H1 (cell line): ENCODE measurements around the gene TEX38. TPM values are rescaled to one million over a fixed set of nuclear protein-coding genes. Genes with fewer than 3 reads are reported as not detected.

ENCODE experiments used
- CTCF ChIA-PET: fragments of 300-600 bp; sonication (Branson Sonifier 250); formaldehyde crosslinking; loops from one replicate; lab custom pipeline; 2021; ENCODE audit not compliant: partially characterized antibody; lab: Charles Lee
- POLR2A ChIA-PET: fragments of 300-600 bp; sonication (Branson Sonifier 250); formaldehyde crosslinking; loops from one replicate; lab custom pipeline; 2021; ENCODE audit warnings: inconsistent platforms; ENCODE audit not compliant: partially characterized antibody; lab: Charles Lee
- DNase-seq, 2 experiments: peaks; one replicate each; pipeline versions ENCODE4 v3.0.0 to v3.0.0-alpha.2; 2010 to 2022; ENCODE audit warnings: low spot score in 2 of 2, low read depth in 1 of 2, mixed read lengths in 1 of 2
- FAIRE-seq: peaks from 2 replicates; lab custom pipeline; 2011; peaks lifted over from hg19 to GRCh38; lab: Jason Lieb, UNC
- H2AFZ ChIP-seq: 2 replicates; pipeline ENCODE4 v1.8.1; 2012; ENCODE audit warnings: low read length, inconsistent platforms
- H2AK5ac ChIP-seq: 2 replicates; pipeline ENCODE4 v1.6.1; 2013; ENCODE audit warnings: low read depth, low read length
- H2BK120ac ChIP-seq: replicated peaks from 2 replicates; pipeline ENCODE3; 2013; ENCODE audit warnings: low read depth, low read length, inconsistent platforms
- H2BK12ac ChIP-seq: 2 replicates; pipeline ENCODE4 v1.6.1; 2013; ENCODE audit warnings: low read depth, low read length
- H2BK15ac ChIP-seq: 2 replicates; pipeline ENCODE4 v1.6.1; 2013; ENCODE audit warnings: low read length
- H2BK20ac ChIP-seq: 2 replicates; pipeline ENCODE4 v1.6.1; 2013; ENCODE audit warnings: low read length
- H2BK5ac ChIP-seq: 2 replicates; pipeline ENCODE4 v1.6.1; 2013; ENCODE audit warnings: low read depth, low read length
- H3K14ac ChIP-seq: 2 replicates; pipeline ENCODE4 v1.6.1; 2013; ENCODE audit warnings: inconsistent platforms; ENCODE audit not compliant: insufficient read length
- H3K18ac ChIP-seq: 2 replicates; pipeline ENCODE4 v1.6.1; 2013; ENCODE audit warnings: low read length; ENCODE audit errors: extremely low read depth
- H3K23ac ChIP-seq: 2 replicates; pipeline ENCODE4 v1.6.1; 2013; ENCODE audit warnings: inconsistent platforms; ENCODE audit not compliant: insufficient read length
- H3K23me2 ChIP-seq: 2 replicates; pipeline ENCODE4 v1.6.1; 2013; ENCODE audit warnings: low read depth, low read length
- H3K27ac ChIP-seq: 2 replicates; pipeline ENCODE4 v1.6.1; 2011; ENCODE audit warnings: low read depth, low read length, inconsistent platforms
- H3K27me3 ChIP-seq, 4 experiments: replicated peaks in 1 of 4; 1 replicate in 1 of 4; 2 replicates in 3 of 4; pipeline versions ENCODE4 v1.6.1 to v1.8.1; 2011 to 2013; ENCODE audit warnings: low read length in 3 of 4, mild to moderate bottlenecking in 3 of 4, inconsistent platforms in 2 of 4, mixed read lengths in 2 of 4, moderate library complexity in 1 of 4; ENCODE audit not compliant: control insufficient read depth in 3 of 4, insufficient read depth in 3 of 4; ENCODE audit errors: extremely low read depth in 1 of 4
- H3K36me3 ChIP-seq, 4 experiments: 2 replicates each; pipeline versions ENCODE4 v1.6.1 to v1.8.1; 2011 to 2013; ENCODE audit warnings: mild to moderate bottlenecking in 4 of 4, low read length in 3 of 4, moderate library complexity in 2 of 4, control low read depth in 1 of 4, inconsistent platforms in 1 of 4; ENCODE audit not compliant: insufficient read depth in 4 of 4, control insufficient read depth in 2 of 4
- H3K4ac ChIP-seq: replicated peaks from 2 replicates; pipeline ENCODE3; 2013; ENCODE audit warnings: low read length, low read depth, mixed read lengths, inconsistent platforms; ENCODE audit not compliant: insufficient read length
- H3K4me1 ChIP-seq, 4 experiments: replicated peaks in 1 of 4; 1 replicate in 1 of 4; 2 replicates in 3 of 4; pipeline versions ENCODE4 v1.6.1 to v1.8.1; 2011 to 2013; ENCODE audit warnings: low read length in 3 of 4, inconsistent platforms in 2 of 4, mixed read lengths in 1 of 4; ENCODE audit not compliant: insufficient read depth in 4 of 4, control insufficient read depth in 3 of 4
- H3K4me2 ChIP-seq, 2 experiments: 2 replicates each; pipeline versions ENCODE4 v1.6.1 to v1.8.1; 2011 to 2013; ENCODE audit warnings: low read depth in 2 of 2, low read length in 2 of 2, control low read depth in 1 of 2, inconsistent platforms in 1 of 2, mild to moderate bottlenecking in 1 of 2; ENCODE audit not compliant: insufficient read depth in 1 of 2
- H3K4me3 ChIP-seq, 4 experiments: fragments of 200-600, 300-600 bp in 1 of 4; sonication (generic), shearing (Covaris generic), sonication (Bioruptor Twin) in 1 of 4; 2 replicates each; pipeline versions ENCODE4 v1.5.1 to v1.8.1; 2011 to 2016; ENCODE audit warnings: low read length in 4 of 4, low read depth in 3 of 4, control low read depth in 2 of 4, inconsistent platforms in 2 of 4, mild to moderate bottlenecking in 2 of 4, mixed read lengths in 1 of 4, moderate library complexity in 1 of 4; ENCODE audit not compliant: insufficient read depth in 2 of 4; ENCODE audit errors: extremely low read depth in 1 of 4
- H3K56ac ChIP-seq: replicated peaks from 2 replicates; pipeline ENCODE3; 2013; ENCODE audit warnings: low read depth, mild to moderate bottlenecking, mixed read lengths, low read length, inconsistent platforms; ENCODE audit not compliant: insufficient read length
- H3K79me1 ChIP-seq: 2 replicates; pipeline ENCODE4 v1.6.1; 2013; ENCODE audit warnings: low read depth, low read length, control low read depth
- H3K79me2 ChIP-seq, 2 experiments: 2 replicates each; pipeline versions ENCODE4 v1.6.1 to v1.8.1; 2012 to 2013; ENCODE audit warnings: low read length in 2 of 2, mild to moderate bottlenecking in 2 of 2, inconsistent platforms in 1 of 2; ENCODE audit not compliant: insufficient read depth in 2 of 2, control insufficient read depth in 1 of 2
- H3K9ac ChIP-seq, 4 experiments: replicated peaks in 1 of 4; 1 replicate in 1 of 4; 2 replicates in 3 of 4; pipeline versions ENCODE4 v1.6.1 to v1.8.1; 2011 to 2013; ENCODE audit warnings: low read depth in 3 of 4, low read length in 3 of 4, control low read depth in 2 of 4, mild to moderate bottlenecking in 2 of 4, moderate library complexity in 2 of 4, inconsistent platforms in 1 of 4; ENCODE audit errors: extremely low read depth in 1 of 4
- H3K9me3 ChIP-seq, 2 experiments: 2 replicates each; pipeline versions ENCODE4 v1.6.1 to v1.8.1; 2012 to 2013; ENCODE audit warnings: mild to moderate bottlenecking in 2 of 2, moderate library complexity in 2 of 2, control low read depth in 1 of 2, inconsistent platforms in 1 of 2, low read depth in 1 of 2, low read length in 1 of 2, mixed read lengths in 1 of 2; ENCODE audit not compliant: insufficient read depth in 2 of 2
- H4K20me1 ChIP-seq, 2 experiments: replicated peaks in 1 of 2; 2 replicates each; pipeline versions ENCODE3 to v1.8.1; 2011 to 2013; ENCODE audit warnings: inconsistent platforms in 2 of 2, low read length in 2 of 2, mild to moderate bottlenecking in 1 of 2; ENCODE audit not compliant: insufficient read depth in 2 of 2, control insufficient read depth in 1 of 2
- H4K5ac ChIP-seq: 2 replicates; pipeline ENCODE4 v1.6.1; 2013; ENCODE audit warnings: low read length, low read depth, mixed read lengths, inconsistent platforms; ENCODE audit not compliant: insufficient read length
- H4K8ac ChIP-seq: 2 replicates; pipeline ENCODE4 v1.8.0; 2013; ENCODE audit warnings: mild to moderate bottlenecking, moderate library complexity, low read length, inconsistent platforms; ENCODE audit not compliant: insufficient read depth; ENCODE audit errors: extremely low read depth
- H4K91ac ChIP-seq: replicated peaks from 2 replicates; pipeline ENCODE3; 2013; ENCODE audit warnings: low read length, mixed read lengths, inconsistent platforms; ENCODE audit not compliant: insufficient read length
- CEBPB ChIP-seq: IDR thresholded peaks from 2 replicates; pipeline ENCODE4 v1.6.1; 2012; ENCODE audit warnings: low read depth, low read length
- EZH2 ChIP-seq: fragments of 200-600 bp; sonication (generic); IDR thresholded peaks from 2 replicates; pipeline ENCODE4 v1.7.1; 2012; ENCODE audit warnings: low read depth, mild to moderate bottlenecking, moderate library complexity, low read length, inconsistent platforms; ENCODE audit not compliant: severe bottlenecking
- FOSL1 ChIP-seq: IDR thresholded peaks from 2 replicates; pipeline ENCODE4 v1.6.1; 2011; ENCODE audit warnings: mild to moderate bottlenecking, low read depth, low read length, moderate library complexity; ENCODE audit not compliant: insufficient read depth
- KDM1A ChIP-seq: fragments of 200-600, 300-600 bp; sonication (generic); IDR thresholded peaks from 2 replicates; pipeline ENCODE4 v1.7.1; 2016; ENCODE audit warnings: mild to moderate bottlenecking, low read length, borderline replicate concordance
- PHF8 ChIP-seq: fragments of 200-600 bp; sonication (generic); conservative IDR thresholded peaks from 2 replicates; pipeline ENCODE4 v1.7.1; 2012; ENCODE audit warnings: low read depth, mild to moderate bottlenecking, inconsistent platforms, low read length, moderate library complexity
- POLR2A ChIP-seq, 2 experiments: IDR thresholded peaks; 1 replicate in 1 of 2; 2 replicates in 1 of 2; pipeline ENCODE4 v1.6.1; 2011; ENCODE audit warnings: low read depth in 2 of 2, low read length in 2 of 2, mild to moderate bottlenecking in 2 of 2; ENCODE audit errors: control extremely low read depth in 1 of 2
- RBBP5 ChIP-seq: IDR thresholded peaks from 2 replicates; pipeline ENCODE4 v1.7.1; 2012; ENCODE audit warnings: low read depth, mild to moderate bottlenecking, inconsistent platforms, low read length, moderate library complexity, borderline replicate concordance
- RFX5 ChIP-seq: IDR thresholded peaks from 2 replicates; pipeline ENCODE4 v1.6.1; 2011; ENCODE audit warnings: low read depth, low read length, improper control_type of control experiment, borderline replicate concordance
- RNF2 ChIP-seq: fragments of 200-900, 300-1000 bp; sonication (generic); IDR thresholded peaks from 2 replicates; pipeline ENCODE4 v1.7.1; 2016; ENCODE audit warnings: borderline replicate concordance, low read depth, mild to moderate bottlenecking, antibody characterized with exemption, low read length; ENCODE audit not compliant: poor library complexity, severe bottlenecking; ENCODE audit errors: missing control alignments
- SP2 ChIP-seq: IDR thresholded peaks from 2 replicates; pipeline ENCODE4 v1.6.1; 2012; ENCODE audit warnings: mild to moderate bottlenecking, low read length, inconsistent platforms
- SRF ChIP-seq: IDR thresholded peaks from 2 replicates; pipeline ENCODE4 v1.6.1; 2011; ENCODE audit warnings: mild to moderate bottlenecking, low read depth, low read length, moderate library complexity
- ZNF274 ChIP-seq: IDR thresholded peaks from 2 replicates; pipeline ENCODE4 v1.7.0; 2012; ENCODE audit warnings: low read length, borderline replicate concordance; ENCODE audit errors: extremely low read depth
- polyA plus RNA-seq, 7 experiments: library from polyadenylated mRNA; depleted of rRNA in 3 of 7; stranded (reverse) in 5 of 7; unstranded in 2 of 7; fragments of >200 nt in 5 of 7; fragments of 200-250 nt in 2 of 7; gene quantifications; 1 replicate in 5 of 7; 2 replicates in 1 of 7; 4 replicates in 1 of 7; pipeline versions ENCODE4 v1.2.1 to v1.2.3, GENCODE V29; 2011 to 2013; ENCODE audit warnings: missing spikeins in 2 of 7, mixed read lengths in 2 of 7
- total RNA-seq: library from RNA; stranded (reverse); fragmentation: NEBNext Ultra II Directional; extraction: Animal tissue kit (Norgen Biotek cat#: 25700); gene quantifications from 2 replicates; pipeline ENCODE4 v1.2.1, GENCODE V29; 2021
- TF ChIP-seq, protein P1 (sequence below): IDR thresholded peaks from 2 replicates; pipeline ENCODE4 v1.6.1; 2011; ENCODE audit warnings: low read depth, mild to moderate bottlenecking, low read length; ENCODE audit not compliant: insufficient read depth
- TF ChIP-seq, protein P2 (sequence below): IDR thresholded peaks from 2 replicates; pipeline ENCODE4 v1.6.1; 2012; ENCODE audit warnings: inconsistent platforms

Gene TEX38
- total and polyA plus RNA-seq, 2 of the 8 experiments (the other 6 are each of a cell fraction or from before 2014, with no cell fraction given) = 0.33 TPM; not detected in 1

DNA sequence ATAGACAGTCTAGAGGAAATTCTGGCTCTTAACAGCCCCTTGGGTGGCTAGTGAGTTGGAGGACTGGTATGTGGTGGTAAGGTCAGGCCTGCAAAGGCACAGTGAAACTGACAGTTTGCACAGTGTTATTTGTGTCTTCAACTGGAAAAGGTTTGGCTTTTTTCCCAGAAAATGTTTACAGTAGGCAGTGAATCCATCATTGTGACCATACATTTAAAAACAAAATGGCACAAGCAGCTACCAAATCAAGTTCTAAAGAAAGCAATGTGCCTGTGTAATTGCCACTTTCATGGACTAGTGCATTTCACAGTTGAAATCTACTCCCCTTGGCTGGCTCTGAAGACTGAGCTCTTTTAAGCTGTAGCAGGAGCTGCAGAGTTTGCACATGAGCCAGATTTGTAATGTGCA, 28.3 kb upstream of the TEX38 start:
- ChIA-PET POLR2A (interaction anchor here (1.1 to 2.6 kb wide), 2 partner anchors 9 kb away, joined by 3 to 10 read pairs; no protein-coding TSS in a partner anchor), CTCF (interaction anchor here (0.8 to 1.5 kb wide), 3 partner anchors 21 to 94 kb away, joined by 4 read pairs; partner anchors contain the start of gene MKNK1)
- Histone ChIP-seq H3K36me3 (peaks cover 0 to 6% (median 1%) of the 10 kb centered on the region in 4 experiments; a peak in 3 of 8 replicates), H2BK120ac (no peak overlapping the region), H3K79me2 (no peaks in the 10 kb centered on the region), H2AK5ac (no peak overlapping the region), H3K4me3 (no peak overlapping the region), H3K18ac (no peak overlapping the region), H2AFZ (no peak overlapping the region), H2BK15ac (no peak overlapping the region), H3K23ac (no peak overlapping the region), H2BK5ac (no peak overlapping the region), H3K4me1 (no peaks in the 10 kb centered on the region), H3K23me2 (no peaks in the 10 kb centered on the region), H3K4me2 (no peak overlapping the region), H4K5ac (no peak overlapping the region), H3K9ac (no peak overlapping the region), H3K79me1 (no peaks in the 10 kb centered on the region), H3K27me3 (no peaks in the 10 kb centered on the region), H2BK20ac (no peak overlapping the region), H3K14ac (no peak overlapping the region), H4K8ac (no peak overlapping the region), H3K4ac (no peak overlapping the region), H3K56ac (no peak overlapping the region), H4K91ac (no peak overlapping the region), H4K20me1 (no peaks in the 10 kb centered on the region), H2BK12ac (no peak overlapping the region), H3K27ac (no peak overlapping the region), H3K9me3 (no peaks in the 10 kb centered on the region)
- FAIRE-seq (no peak), DNase-seq (no peak)
- no peak for TF ChIP-seq RBBP5
- TF ChIP-seq, protein P1, sequence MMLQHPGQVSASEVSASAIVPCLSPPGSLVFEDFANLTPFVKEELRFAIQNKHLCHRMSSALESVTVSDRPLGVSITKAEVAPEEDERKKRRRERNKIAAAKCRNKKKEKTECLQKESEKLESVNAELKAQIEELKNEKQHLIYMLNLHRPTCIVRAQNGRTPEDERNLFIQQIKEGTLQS = no peak
- no peak for TF ChIP-seq POLR2A (IDR thresholded peaks at IDR 0.05; ENCODE audit: control extremely low read depth in 1 of 2, low read depth in 2 of 2, low read length in 2 of 2)
- no peak for TF ChIP-seq SRF
- TF ChIP-seq KDM1A = no peak
- TF ChIP-seq, protein P2, sequence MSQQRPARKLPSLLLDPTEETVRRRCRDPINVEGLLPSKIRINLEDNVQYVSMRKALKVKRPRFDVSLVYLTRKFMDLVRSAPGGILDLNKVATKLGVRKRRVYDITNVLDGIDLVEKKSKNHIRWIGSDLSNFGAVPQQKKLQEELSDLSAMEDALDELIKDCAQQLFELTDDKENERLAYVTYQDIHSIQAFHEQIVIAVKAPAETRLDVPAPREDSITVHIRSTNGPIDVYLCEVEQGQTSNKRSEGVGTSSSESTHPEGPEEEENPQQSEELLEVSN = no peak
- TF ChIP-seq CEBPB = no peak
- no peak for TF ChIP-seq EZH2
- no peak for TF ChIP-seq PHF8
- TF ChIP-seq ZNF274 = no peak
- TF ChIP-seq RFX5 = no peak
- TF ChIP-seq FOSL1 = no peak
- TF ChIP-seq SP2 = no peak
- TF ChIP-seq RNF2 = no peak
